Heart right ventricle (tissue), 16 donors: ENCODE measurements around the gene DCBLD2. TPM values are rescaled to one million over a fixed set of nuclear protein-coding genes. Genes with fewer than 3 reads are reported as not detected.

Experiments
- ATAC-seq, 8 donors: fragments of 200-7000 bp; cut with Tn5 transposase; one replicate each; pipeline ENCODE4 v1.9.1; 2020; ENCODE audit warnings: mild to moderate bottlenecking in 8 of 8, moderate library complexity in 8 of 8, moderate number of reproducible peaks in 1 of 8
- DNase-seq, 2 donors: peaks; one replicate each; pipeline ENCODE4 v3.0.0-alpha.2; 2020
- H3K27ac ChIP-seq, 10 donors: fragments of 200-600 bp; sonication (generic) in 2 of 10; one replicate each; pipeline versions ENCODE4 v1.5.0 to v1.8.0; 2020 to 2022; ENCODE audit warnings: mild to moderate bottlenecking in 3 of 10
- H3K27me3 ChIP-seq, 7 donors: fragments of 200-600 bp; one replicate each; pipeline ENCODE4 v1.8.0; 2021 to 2022; ENCODE audit warnings: mild to moderate bottlenecking in 2 of 7
- H3K36me3 ChIP-seq, 9 donors: fragments of 200-600 bp; sonication (generic) in 1 of 9; one replicate each; pipeline versions ENCODE4 v1.5.0 to v1.8.0; 2020 to 2022; ENCODE audit warnings: mild to moderate bottlenecking in 2 of 9
- H3K4me1 ChIP-seq, 9 donors: fragments of 200-600 bp; sonication (generic) in 1 of 9; one replicate each; pipeline versions ENCODE4 v1.5.0 to v1.8.0; 2020 to 2022; ENCODE audit warnings: mild to moderate bottlenecking in 4 of 9
- H3K4me3 ChIP-seq, 10 donors: fragments of 200-600 bp; sonication (generic) in 2 of 10; one replicate each; pipeline versions ENCODE4 v1.5.0 to v1.8.0; 2020 to 2022; ENCODE audit warnings: mild to moderate bottlenecking in 7 of 10, moderate library complexity in 2 of 10
- H3K9me3 ChIP-seq, 11 donors: fragments of 200-600 bp in 10 of 11; sonication (generic) in 2 of 11; one replicate each; pipeline versions ENCODE4 v1.5.0 to v1.8.0; 2013 to 2022; ENCODE audit warnings: mild to moderate bottlenecking in 2 of 11, control low read depth in 1 of 11, moderate library complexity in 1 of 11
- WGBS, 2 donors: extraction: QIAGEN DNeasy Blood & Tissue Kit; methylation state at CpG; one replicate each; pipeline ENCODE4 v1.1.7; 2013; ENCODE audit warnings: inconsistent platforms in 1 of 2; 5-methylcytosine and 5-hydroxymethylcytosine counted together
- intact Hi-C, 10 donors: fragments of 100-400 bp; cut with DNase I; formaldehyde crosslinking; loops; one replicate each; pipeline versions ENCODE4 v1.11.1 to v1.14.2; 2022
- polyA plus RNA-seq, 2 donors: library from polyadenylated mRNA; stranded (reverse); fragments of 200-250 nt; gene quantifications; one replicate each; pipeline ENCODE4 v1.2.3, GENCODE V29; 2013
- total RNA-seq, 10 donors: library from RNA; stranded (reverse); fragmentation: NEBNext Ultra II Directional in 3 of 10; extraction: Animal tissue kit (Norgen Biotek cat#: 25700) in 3 of 10; gene quantifications; one replicate each; pipeline versions ENCODE4 v1.2.1 to v1.2.4, GENCODE V29; 2021 to 2023
- TF ChIP-seq, protein P1 (sequence below), 9 donors: fragments of 200-600 bp; sonication (generic) in 2 of 9; IDR thresholded peaks; one replicate each; pipeline versions ENCODE4 v1.5.0 to v1.8.0; 2021 to 2022; ENCODE audit warnings: antibody characterized with exemption in 9 of 9, mild to moderate bottlenecking in 5 of 9, moderate library complexity in 1 of 9
- donor health status: Arrhythmogenic right ventricular cardiomyopathy.
- donor health status: ischemic (EF 13 %, LVEDD 7.1; RV severe dilation, severe dysfunction).
- donor health status: healthy with polysubstance abuse.
- donor health status: DM: no; HTN: yes; CAD: no.
- donor health status: DM: no; HTN: no; CAD: no.
- donor health status: ischemic (EF 25% LVEDD 6.9; RV normal size, moderate dysfunction).
- donor health status: ischemic (EF 25% LVEDD 5.7; RV mildly dilated, moderate dysfunction).
- donor health status: healthy.
- donor health status: DM: yes; HTN: yes; CAD: no.
- donor health status: Ischemic cardiomyopathy.
- donor health status: ischemic (EF 35%, LVEDD 5.7; RV mildly dilated, moderate dysfunction).
- donor health status: nonischemic (EF 11% LVEDD 7.7; RV severe dilation, severe dysfunction).
- donor health status: DM: yes; HTN: yes; CAD: no.
- donor health status: PGD.
- donor health status: ischemic (EF 29% LVEDD 5.4; RV normal size, mild dysfunction).
- donor health status: nonischemic (EF 23%, LVEDD 6.1; RV moderate dilation, normal function).

The DCBLD2 gene
- total and polyA plus RNA-seq, 12 donors, result 11.9 to 97.4 (median 40.5) TPM

DNA sequence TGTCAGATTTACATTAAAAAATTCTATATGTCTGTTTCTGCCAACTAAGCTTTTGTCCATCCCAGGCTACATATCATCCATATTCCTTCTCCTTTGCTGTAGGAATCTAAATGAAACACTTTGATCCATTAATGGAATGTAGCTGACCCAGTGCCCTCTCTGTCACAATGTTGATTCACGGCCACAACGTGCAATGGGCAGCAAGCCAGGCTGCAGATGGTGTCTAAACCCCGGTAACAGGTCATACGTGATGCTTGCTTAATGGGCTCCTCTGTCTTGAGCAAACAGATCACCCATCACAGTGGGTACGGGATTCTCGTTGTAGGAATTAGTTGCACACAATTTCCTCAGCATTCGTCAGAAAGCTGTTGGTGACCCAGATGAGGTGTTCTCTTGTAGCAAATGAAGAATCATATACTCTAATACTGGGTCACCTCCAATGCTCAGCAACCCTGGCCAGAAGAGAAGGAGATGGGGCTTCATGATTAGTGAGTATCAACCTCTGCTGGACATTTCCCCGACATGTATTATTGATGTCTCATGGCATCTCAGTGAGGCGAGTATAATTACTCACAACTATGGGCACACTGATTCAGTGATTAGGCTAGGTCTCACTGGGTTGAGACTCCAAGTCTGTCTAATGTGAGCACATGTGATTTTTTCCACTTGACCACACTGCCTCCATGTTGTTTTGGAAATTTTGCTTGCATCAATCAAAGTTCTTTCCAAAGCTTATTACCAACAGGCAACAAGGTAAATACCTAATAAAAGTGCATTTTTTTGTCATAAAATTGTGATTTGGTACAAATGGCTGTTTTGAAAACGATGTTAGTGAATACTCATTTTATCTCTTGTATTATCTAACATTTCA lies 12.9 kb upstream of the DCBLD2 start:
- DNase-seq (no peak), ATAC-seq (no peak)
- WGBS, 2 donors, result 74 to 75% methylated on average over 10 of the region's 10 CpGs
- Histone ChIP-seq H3K4me3 (no peak overlapping the region), H3K4me1 (peaks cover 0 to 7% (median 0%) of the 10 kb centered on the region in 9 donors), H3K9me3 (peaks cover 0 to 15% (median 0%) of the 10 kb centered on the region in 11 donors), H3K27me3 (no peaks in the 10 kb centered on the region), H3K27ac (no peak overlapping the region), H3K36me3 (no peaks in the 10 kb centered on the region)
- TF ChIP-seq, protein P1, sequence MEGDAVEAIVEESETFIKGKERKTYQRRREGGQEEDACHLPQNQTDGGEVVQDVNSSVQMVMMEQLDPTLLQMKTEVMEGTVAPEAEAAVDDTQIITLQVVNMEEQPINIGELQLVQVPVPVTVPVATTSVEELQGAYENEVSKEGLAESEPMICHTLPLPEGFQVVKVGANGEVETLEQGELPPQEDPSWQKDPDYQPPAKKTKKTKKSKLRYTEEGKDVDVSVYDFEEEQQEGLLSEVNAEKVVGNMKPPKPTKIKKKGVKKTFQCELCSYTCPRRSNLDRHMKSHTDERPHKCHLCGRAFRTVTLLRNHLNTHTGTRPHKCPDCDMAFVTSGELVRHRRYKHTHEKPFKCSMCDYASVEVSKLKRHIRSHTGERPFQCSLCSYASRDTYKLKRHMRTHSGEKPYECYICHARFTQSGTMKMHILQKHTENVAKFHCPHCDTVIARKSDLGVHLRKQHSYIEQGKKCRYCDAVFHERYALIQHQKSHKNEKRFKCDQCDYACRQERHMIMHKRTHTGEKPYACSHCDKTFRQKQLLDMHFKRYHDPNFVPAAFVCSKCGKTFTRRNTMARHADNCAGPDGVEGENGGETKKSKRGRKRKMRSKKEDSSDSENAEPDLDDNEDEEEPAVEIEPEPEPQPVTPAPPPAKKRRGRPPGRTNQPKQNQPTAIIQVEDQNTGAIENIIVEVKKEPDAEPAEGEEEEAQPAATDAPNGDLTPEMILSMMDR (IDR thresholded peaks at IDR 0.05), result no peak
- intact Hi-C loops, result no loop called here

DNA sequence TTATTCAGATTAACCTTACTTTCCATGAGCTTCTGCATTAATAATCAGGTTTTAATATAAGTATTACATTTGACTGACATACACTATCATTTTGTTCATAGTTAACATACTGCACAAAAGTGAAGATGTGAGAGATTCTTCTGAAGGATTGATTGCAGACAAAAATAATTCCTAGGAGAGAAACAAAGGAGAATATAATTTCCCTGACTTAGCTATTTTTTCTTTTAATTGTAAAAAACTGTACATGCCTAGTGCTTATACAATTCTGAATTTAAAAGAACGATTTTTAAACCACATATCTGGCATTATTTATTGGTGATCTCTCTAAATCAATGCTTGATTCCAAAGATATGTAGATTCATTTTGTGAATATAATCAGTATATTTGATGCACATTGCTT lies 11.0 kb upstream of the DCBLD2 start:
- DNase-seq, result no peak
- no peaks in the 10 kb centered on the region for H3K27me3 ChIP-seq
- no peak overlapping the region for H3K4me3 ChIP-seq
- intact Hi-C loops, result no loop called here
- 78 to 80% methylated on average over 1 of the region's 1 CpG for WGBS, 2 donors
- H3K27ac ChIP-seq, result no peak overlapping the region
- H3K36me3 ChIP-seq, result no peaks in the 10 kb centered on the region
- ATAC-seq, result no peak
- peaks cover 0 to 2% (median 0%) of the 10 kb centered on the region in 9 donors for H3K4me1 ChIP-seq
- H3K9me3 ChIP-seq, result peaks cover 0 to 30% (median 3%) of the 10 kb centered on the region in 11 donors
- TF ChIP-seq, protein P1 (IDR thresholded peaks at IDR 0.05), result no peak

DNA sequence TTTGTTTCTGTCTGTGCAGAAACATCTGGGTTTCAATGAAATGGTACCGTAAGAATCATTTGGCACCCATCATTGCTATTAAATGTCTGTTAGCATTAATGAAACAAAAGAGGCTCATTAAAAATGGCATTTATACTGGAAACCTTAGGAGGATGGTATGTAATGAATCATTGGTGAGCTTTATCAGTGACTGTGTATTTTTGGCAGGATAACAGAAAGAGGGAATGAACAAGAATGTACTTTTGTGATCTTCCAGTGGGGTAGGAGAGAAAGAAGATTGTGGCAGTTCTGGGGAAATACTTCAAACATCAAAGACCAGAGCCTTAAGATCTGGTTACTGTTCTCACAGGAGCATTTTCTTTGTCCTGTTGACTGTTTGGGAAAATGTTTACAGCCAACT lies 4.7 kb upstream of the DCBLD2 start:
- ATAC-seq (no peak), DNase-seq (no peak)
- H3K9me3 ChIP-seq, result peaks cover 0 to 30% (median 3%) of the 10 kb centered on the region in 11 donors
- intact Hi-C loops, result loop anchor here in 2 of 10 donors (10.0 kb wide), 2 partner anchors 81 to 311 kb away; partner anchors contain the start of gene CPOX (in 1 of the 2)
- H3K4me1 ChIP-seq, result peaks cover 0 to 18% (median 9%) of the 10 kb centered on the region in 9 donors
- TF ChIP-seq, protein P1 (IDR thresholded peaks at IDR 0.05), result no peak
- peaks cover 0 to 1% (median 0%) of the 10 kb centered on the region in 7 donors for H3K27me3 ChIP-seq
- 63 to 85% methylated on average over 1 of the region's 1 CpG for WGBS, 2 donors
- H3K27ac ChIP-seq, result no peak overlapping the region
- no peaks in the 10 kb centered on the region for H3K36me3 ChIP-seq
- H3K4me3 ChIP-seq, result no peak overlapping the region

DNA sequence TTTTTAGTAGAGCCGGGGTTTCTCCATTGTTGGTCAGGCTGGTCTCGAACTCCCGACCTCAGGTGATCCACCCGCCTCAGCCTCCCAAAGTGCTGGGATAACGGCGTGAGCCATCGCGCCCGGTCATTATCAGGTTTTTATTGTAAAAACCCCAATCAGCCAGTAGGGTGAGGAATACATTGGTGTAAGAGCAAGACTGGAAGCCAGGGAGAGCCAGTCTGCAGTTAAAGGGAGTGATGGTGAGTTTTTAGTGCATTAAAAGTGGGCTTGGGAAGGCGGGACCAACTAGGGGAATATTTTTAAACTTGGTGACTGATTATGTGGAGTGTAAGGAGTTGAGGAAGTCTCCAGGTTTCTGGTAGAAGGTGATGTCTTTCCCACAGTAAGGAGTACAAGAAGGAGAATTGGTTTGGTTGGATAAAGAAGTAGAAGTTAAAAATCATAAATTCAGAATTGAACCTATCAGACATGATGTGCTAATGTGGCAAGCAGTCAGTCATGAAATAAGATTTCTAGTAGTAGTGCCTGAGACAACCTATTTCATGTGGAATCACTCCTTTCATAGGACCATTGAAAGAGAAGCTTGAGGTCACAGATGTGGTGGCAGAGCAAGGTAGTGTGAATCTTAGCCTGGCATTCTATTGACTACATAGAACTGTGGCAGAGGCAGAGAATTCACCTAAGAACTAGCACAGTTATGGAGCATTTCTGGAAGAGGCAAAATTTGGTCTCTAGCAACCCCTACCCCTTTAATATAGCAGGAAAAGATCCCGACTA lies 2.4 kb upstream of the DCBLD2 start:
- TF ChIP-seq, protein P1 (IDR thresholded peaks at IDR 0.05), result no peak
- intact Hi-C loops, result loop anchor here in 5 of 10 donors (5.0 to 10.0 kb wide), 4 partner anchors 79 to 309 kb away; partner anchors contain the start of gene CPOX (in 1 of the 5)
- ATAC-seq (no peak), DNase-seq (no peak)
- H3K36me3 ChIP-seq, result no peaks in the 10 kb centered on the region
- peaks cover 0 to 13% (median 3%) of the 10 kb centered on the region in 11 donors for H3K9me3 ChIP-seq
- peaks cover 0 to 32% (median 16%) of the 10 kb centered on the region in 9 donors for H3K4me1 ChIP-seq
- H3K27ac ChIP-seq, result peak overlapping the region in 2 of 10 donors; percentile 84 to 96
- peaks cover 0 to 9% (median 0%) of the 10 kb centered on the region in 7 donors for H3K27me3 ChIP-seq
- H3K4me3 ChIP-seq, result no peak overlapping the region
- 93 to 95% methylated on average over 11 of the region's 11 CpGs for WGBS, 2 donors
